ENCODE data around the gene CRISPLD2. TPM values are rescaled to one million over a fixed set of nuclear protein-coding genes. Genes with fewer than 3 reads are reported as not detected.

Gene CRISPLD2
- total RNA-seq, 2 experiments from 2014 or later, result 0.16 TPM; not detected in 1

GRCh38 chr16:84841787-84842300, 22.1 kb downstream of the CRISPLD2 start:
- Mint-ChIP-seq H3K36me3 (ENCODE audit: low read depth) (no peaks in the 10 kb centered on the region), H3K27ac (no peak overlapping the region), H3K4me1 (ENCODE audit: low read depth) (peaks cover 7% of the 10 kb centered on the region), H3K4me3 (no peak overlapping the region), H3K9me3 (no peaks in the 10 kb centered on the region), H3K27me3 (peaks cover 21% of the 10 kb centered on the region)
- ChIA-PET CTCF (interaction anchor here (1.4 kb wide), 1 partner anchor 10 kb away, joined by 3 read pairs; no protein-coding TSS in a partner anchor), POLR2A (no interaction called here)
- ATAC-seq, result no peak
- intact Hi-C loops (cut with micrococcal nuclease), result no loop called here
- TF ChIP-seq CTCF (IDR thresholded peaks at IDR 0.05), result no peak
- DNase-seq, result peak; percentile 10

- H3K4me1 Mint-ChIP-seq (ENCODE audit: low read depth), result peaks cover 7% of the 10 kb centered on the region
- no peak overlapping the region for H3K27ac Mint-ChIP-seq
- no peak overlapping the region for H3K4me3 Mint-ChIP-seq
- ChIA-PET CTCF (interaction anchor here (1.0 kb wide), 1 partner anchor 88 kb away, joined by 3 read pairs; no protein-coding TSS in a partner anchor), POLR2A (no interaction called here)
- no peak for TF ChIP-seq CTCF (IDR thresholded peaks at IDR 0.05)
- DNase-seq (no peak), ATAC-seq (no peak)
- no peaks in the 10 kb centered on the region for H3K36me3 Mint-ChIP-seq (ENCODE audit: low read depth)
- H3K9me3 Mint-ChIP-seq, result no peaks in the 10 kb centered on the region
- intact Hi-C loops (cut with micrococcal nuclease), result no loop called here
- H3K27me3 Mint-ChIP-seq, result peaks cover 20% of the 10 kb centered on the region
Observed at GRCh38 chr16:84842516-84843148, 22.8 kb downstream of the CRISPLD2 start.

GRCh38 chr16:84843149-84844048, 23.6 kb downstream of the CRISPLD2 start:
- ATAC-seq (no peak), DNase-seq (no peak)
- ChIA-PET POLR2A (no interaction called here), CTCF (interaction anchor here (1.0 kb wide), 1 partner anchor 89 kb away, joined by 3 read pairs; no protein-coding TSS in a partner anchor)
- H3K4me1 Mint-ChIP-seq (ENCODE audit: low read depth), result peaks cover 7% of the 10 kb centered on the region
- no peak overlapping the region for H3K27ac Mint-ChIP-seq
- H3K9me3 Mint-ChIP-seq, result no peaks in the 10 kb centered on the region
- TF ChIP-seq CTCF (IDR thresholded peaks at IDR 0.05), result no peak
- peaks cover 18% of the 10 kb centered on the region for H3K27me3 Mint-ChIP-seq
- intact Hi-C loops (cut with micrococcal nuclease), result no loop called here
- H3K36me3 Mint-ChIP-seq (ENCODE audit: low read depth), result no peaks in the 10 kb centered on the region
- H3K4me3 Mint-ChIP-seq, result no peak overlapping the region

- no peak for ATAC-seq
- Mint-ChIP-seq H3K4me1 (ENCODE audit: low read depth) (peaks cover 7% of the 10 kb centered on the region), H3K9me3 (no peaks in the 10 kb centered on the region), H3K27ac (no peak overlapping the region), H3K4me3 (no peak overlapping the region), H3K27me3 (peaks cover 16% of the 10 kb centered on the region), H3K36me3 (ENCODE audit: low read depth) (no peaks in the 10 kb centered on the region)
- CTCF ChIA-PET, result no interaction called here
- intact Hi-C loops (cut with micrococcal nuclease), result no loop called here
- no peak for DNase-seq
- TF ChIP-seq CTCF (IDR thresholded peaks at IDR 0.05), result no peak
- POLR2A ChIA-PET, result no interaction called here
Observed at GRCh38 chr16:84844049-84844350, 24.2 kb downstream of the CRISPLD2 start.

All from activated CD8-positive, alpha-beta T cell treated with anti-CD3 and anti-CD28 coated beads for 36 hours (primary cell).